Karpas-422 (cell line): Measurements from ENCODE around the gene PSME2. TPM values are rescaled to one million over a fixed set of nuclear protein-coding genes. Genes with fewer than 3 reads are reported as not detected.

Source experiments
- DNase-seq: peaks from one replicate; pipeline ENCODE4 v3.0.0-alpha.2; 2015
- H2AFZ ChIP-seq: fragments of 200-600 bp; sonication (generic); 2 replicates; pipeline ENCODE4 v1.6.1; 2014; ENCODE audit warnings: antibody characterized with exemption, low read length, mixed read lengths
- H3K27ac ChIP-seq: fragments of 200-600 bp; sonication (generic); 2 replicates; pipeline ENCODE4 v1.5.1; 2014; ENCODE audit warnings: mild to moderate bottlenecking, low read length, moderate library complexity
- H3K27me3 ChIP-seq: fragments of 200-600 bp; sonication (generic); 2 replicates; pipeline ENCODE4 v1.6.1; 2014; ENCODE audit warnings: low read length, mixed read lengths
- H3K36me3 ChIP-seq: fragments of 200-600 bp; sonication (generic); 2 replicates; pipeline ENCODE4 v1.6.1; 2014; ENCODE audit warnings: low read length, mixed read lengths; ENCODE audit not compliant: insufficient read depth
- H3K4me1 ChIP-seq: fragments of 200-600 bp; sonication (generic); 2 replicates; pipeline ENCODE4 v1.6.1; 2014; ENCODE audit warnings: mild to moderate bottlenecking, low read length, mixed read lengths
- H3K4me2 ChIP-seq: fragments of 200-600 bp; sonication (generic); 2 replicates; pipeline ENCODE4 v1.6.1; 2014; ENCODE audit warnings: low read length, low read depth, mild to moderate bottlenecking; ENCODE audit not compliant: poor library complexity, severe bottlenecking
- H3K4me3 ChIP-seq: fragments of 200-600 bp; sonication (generic); 2 replicates; pipeline ENCODE4 v1.5.1; 2014; ENCODE audit warnings: mild to moderate bottlenecking, antibody characterized with exemption, low read length, mixed read lengths
- H3K79me2 ChIP-seq: fragments of 200-600 bp; sonication (generic); 2 replicates; pipeline ENCODE4 v1.6.1; 2014; ENCODE audit warnings: mild to moderate bottlenecking, low read length, mixed read lengths
- H3K9ac ChIP-seq: fragments of 200-600 bp; sonication (generic); 2 replicates; pipeline ENCODE4 v1.6.0; 2014; ENCODE audit warnings: low read length
- H3K9me2 ChIP-seq: fragments of 200-600 bp; sonication (generic), shearing (Covaris generic); replicated peaks from 2 replicates; pipeline ENCODE4 v1.6.0; 2014; ENCODE audit warnings: mild to moderate bottlenecking, low read length, moderate library complexity; ENCODE audit not compliant: insufficient read depth
- H3K9me3 ChIP-seq: fragments of 300-700, 200-600 bp; sonication (generic); 2 replicates; pipeline ENCODE4 v1.6.1; 2014; ENCODE audit warnings: low read length, mixed read lengths
- H4K20me1 ChIP-seq: fragments of 200-600 bp; sonication (generic); 2 replicates; pipeline ENCODE4 v1.6.1; 2014; ENCODE audit warnings: mild to moderate bottlenecking, antibody characterized with exemption, low read length, low read depth; ENCODE audit not compliant: insufficient read depth
- total RNA-seq: library from RNA; depleted of rRNA; stranded (reverse); fragments of >200 nt; shearing (Covaris generic); gene quantifications from 2 replicates; pipeline ENCODE4 v1.2.3, GENCODE V29; 2014; ENCODE audit warnings: low replicate concordance

PSME2 gene
- total RNA-seq, 1 experiment from 2014 or later = 536 TPM

DNA sequence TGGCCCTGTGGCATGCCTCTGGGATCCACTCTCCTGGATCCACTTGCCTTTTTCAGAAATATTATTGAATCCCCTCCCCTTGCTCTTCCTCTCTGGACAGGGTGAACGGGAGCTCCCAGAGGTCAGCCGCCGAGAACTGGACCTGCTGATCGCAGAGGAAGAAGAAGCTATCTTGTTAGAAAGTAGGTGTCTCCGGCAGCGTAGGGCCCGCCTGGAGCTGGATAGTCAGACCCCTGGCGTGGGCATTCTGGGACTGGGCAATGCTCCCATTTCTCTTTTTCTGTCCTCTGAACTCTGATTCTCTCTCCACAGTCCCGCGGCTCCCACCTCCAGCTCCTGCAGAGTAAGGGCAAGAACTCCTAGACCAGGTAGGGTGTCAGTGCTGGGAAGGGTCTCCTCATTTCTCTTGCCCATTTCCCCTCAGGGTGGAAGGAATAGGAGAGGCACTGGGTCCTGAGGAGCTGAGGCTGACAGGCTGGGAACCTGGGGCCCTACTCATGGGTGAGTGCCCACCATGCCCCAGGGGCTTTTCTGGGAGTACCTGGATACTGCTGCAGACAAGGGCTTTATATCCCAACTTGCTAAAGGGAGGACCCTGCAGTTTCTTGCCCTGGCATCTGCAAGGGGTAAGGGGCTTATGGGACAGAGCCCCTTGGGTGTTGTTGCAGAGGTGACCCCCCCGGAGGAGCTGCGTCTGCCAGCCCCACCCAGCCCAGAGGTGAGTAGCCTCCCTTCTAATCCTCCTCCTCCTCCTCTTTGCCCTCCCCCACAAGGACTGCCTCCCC, 30.8 kb upstream of the PSME2 start:
- H3K4me3 ChIP-seq = no peak overlapping the region
- no peaks in the 10 kb centered on the region for H3K9me3 ChIP-seq
- H3K9ac ChIP-seq = no peak overlapping the region

DNA sequence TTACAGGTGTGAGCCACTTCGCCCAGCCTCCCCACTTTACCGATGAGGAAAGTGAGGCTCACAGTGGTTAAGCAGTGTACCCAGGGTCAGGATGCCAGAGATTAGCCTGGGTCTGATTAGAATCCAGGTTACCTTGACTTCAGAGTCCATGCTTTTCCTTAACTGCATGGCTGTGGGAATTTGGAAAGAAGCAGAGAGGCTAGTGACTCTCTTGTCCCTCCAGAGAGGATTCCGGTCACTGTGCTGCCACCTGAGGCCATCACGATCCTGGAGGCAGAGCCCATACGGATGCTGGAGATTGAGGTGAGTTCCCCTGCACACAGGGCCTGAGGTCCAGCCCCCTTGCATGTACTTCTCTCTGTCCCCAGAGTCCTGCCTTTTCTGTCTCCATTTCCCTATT, 30.2 kb upstream of the PSME2 start:
- Histone ChIP-seq H3K9me3 (no peaks in the 10 kb centered on the region), H3K4me1 (peaks cover 7% of the 10 kb centered on the region), H4K20me1 (0 out of 2 replicates have a peak, but pooled peaks cover 4% of the 10 kb centered on the region), H3K27me3 (no peaks in the 10 kb centered on the region), H3K4me2 (no peak overlapping the region), H2AFZ (no peak overlapping the region), H3K9me2 (no peaks in the 10 kb centered on the region), H3K79me2 (peaks cover 15% of the 10 kb centered on the region), H3K9ac (no peak overlapping the region), H3K4me3 (no peak overlapping the region), H3K36me3 (peaks cover 37% of the 10 kb centered on the region), H3K27ac (no peak overlapping the region)
- no peak for DNase-seq

More for the DNA sequence above, 30.8 kb upstream of the PSME2 start:
- H2AFZ ChIP-seq = no peak overlapping the region
- no peak overlapping the region for H3K27ac ChIP-seq
- H3K4me1 ChIP-seq = peaks cover 7% of the 10 kb centered on the region
- DNase-seq = no peak
- H3K9me2 ChIP-seq = no peaks in the 10 kb centered on the region
- peaks cover 12% of the 10 kb centered on the region for H3K79me2 ChIP-seq
- no peak overlapping the region for H3K4me2 ChIP-seq
- peaks cover 37% of the 10 kb centered on the region for H3K36me3 ChIP-seq
- 0 out of 2 replicates have a peak, but pooled peaks cover 4% of the 10 kb centered on the region for H4K20me1 ChIP-seq
- no peaks in the 10 kb centered on the region for H3K27me3 ChIP-seq

DNA sequence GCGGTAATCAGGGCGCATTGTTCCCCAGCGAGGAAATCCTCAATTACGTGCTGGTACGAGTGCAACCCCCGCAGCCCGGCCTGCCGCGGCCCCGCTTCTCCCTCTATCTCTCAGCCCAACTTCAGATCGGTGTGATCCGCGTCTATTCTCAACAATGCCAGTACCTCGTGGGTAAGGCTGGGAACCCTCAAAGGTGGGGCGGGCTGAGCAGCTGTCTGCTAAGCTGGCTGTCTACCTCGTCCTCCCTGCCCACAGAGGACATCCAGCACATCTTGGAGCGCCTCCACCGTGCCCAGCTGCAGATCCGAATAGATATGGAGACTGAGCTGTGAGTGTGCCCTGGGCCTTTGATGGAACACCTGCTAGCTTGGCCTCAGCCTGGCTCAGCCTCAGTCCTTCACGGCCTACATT, 26.5 kb upstream of the PSME2 start:
- Histone ChIP-seq H3K27me3 (no peaks in the 10 kb centered on the region), H4K20me1 (no peaks in the 10 kb centered on the region), H3K4me1 (peaks cover 7% of the 10 kb centered on the region), H2AFZ (no peak overlapping the region), H3K9me3 (no peaks in the 10 kb centered on the region), H3K79me2 (peaks cover 15% of the 10 kb centered on the region), H3K4me3 (peak overlapping the region; percentile 64), H3K9me2 (no peaks in the 10 kb centered on the region), H3K9ac (peak overlapping the region; percentile 75), H3K36me3 (peaks cover 15% of the 10 kb centered on the region; the same call in 1 of the 2 replicates), H3K4me2 (peak overlapping the region; percentile 70), H3K27ac (0 out of 2 replicates have a peak overlapping the region, but pooled peaks have one; percentile 52)
- DNase-seq = no peak

DNA sequence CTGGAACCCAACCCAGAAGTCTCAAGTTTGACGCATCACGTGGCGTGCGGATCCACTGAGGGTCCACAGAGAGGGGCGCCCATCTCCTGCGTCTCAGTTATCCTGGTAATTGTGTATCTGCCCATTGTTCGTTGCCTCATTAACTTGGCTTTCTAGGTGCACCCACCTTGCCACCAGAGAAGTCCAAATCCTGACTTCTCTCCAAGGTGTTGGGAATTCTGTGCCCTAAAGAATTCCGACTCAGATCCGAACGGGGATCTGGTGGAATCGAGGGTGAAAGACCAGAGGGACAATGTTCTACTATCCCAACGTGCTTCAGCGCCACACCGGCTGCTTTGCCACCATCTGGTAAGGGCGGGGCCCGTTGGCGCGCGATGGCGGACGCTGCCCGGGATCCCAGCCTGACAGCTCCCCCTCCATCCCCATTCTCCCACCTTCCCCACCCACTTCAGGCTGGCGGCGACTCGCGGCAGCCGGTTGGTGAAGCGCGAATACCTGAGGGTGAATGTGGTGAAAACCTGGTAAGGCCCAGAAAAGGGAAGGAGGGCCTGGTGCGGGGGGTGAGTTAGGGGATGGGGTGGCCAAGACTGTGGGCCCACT, 26.0 kb upstream of the PSME2 start:
- Histone ChIP-seq H2AFZ (no peak overlapping the region), H3K4me3 (peak overlapping the region; percentile 64)

DNA sequence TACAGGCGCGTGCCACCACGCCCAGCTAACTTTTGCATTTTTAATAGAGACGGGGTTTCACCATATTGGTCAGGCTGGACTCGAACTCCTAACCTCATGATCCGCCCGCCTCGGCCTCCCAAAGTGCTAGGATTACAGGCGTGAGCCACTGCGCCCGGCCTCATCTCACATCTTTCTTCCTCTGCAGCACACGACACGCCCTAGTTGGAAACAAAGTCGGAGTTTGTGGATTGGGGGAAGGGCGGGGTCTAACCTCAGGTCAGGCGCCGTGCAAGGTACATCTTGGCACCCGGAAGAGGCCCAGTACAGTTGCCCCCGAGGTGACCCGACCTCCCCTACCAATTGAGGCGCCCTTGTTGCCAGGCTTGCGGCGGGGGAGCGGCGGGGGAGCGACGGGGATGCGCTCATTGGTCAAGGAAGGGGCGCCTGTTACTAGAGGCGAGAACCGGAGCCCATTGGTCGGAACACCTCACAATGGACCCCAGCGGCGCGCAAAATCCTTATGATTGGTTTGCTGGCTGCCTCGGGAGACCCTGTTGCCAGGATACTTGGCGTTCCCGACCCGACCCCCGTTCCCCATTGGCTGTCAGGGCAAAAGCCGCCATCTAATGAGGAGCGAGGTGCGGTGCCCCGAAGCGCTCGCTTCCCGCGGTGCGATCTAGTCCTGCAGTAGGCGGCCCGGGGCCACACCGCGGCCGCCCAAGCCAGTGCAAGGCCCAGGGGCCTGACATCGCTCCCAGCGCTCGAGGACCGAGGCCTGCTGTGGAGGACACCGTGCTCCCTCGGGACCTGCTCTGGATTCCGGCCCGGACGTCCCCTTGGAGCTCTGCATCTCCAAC, 25.2 kb upstream of the PSME2 start, which contains the start of gene REC8:
Gene REC8 (plus strand): TSS at position 659 of the 839 bp plus-strand sequence. CDS start 473 bp downstream, outside the sequence.
- Histone ChIP-seq H3K36me3 (0 out of 2 replicates have a peak, but pooled peaks cover 5% of the 10 kb centered on the region), H4K20me1 (no peaks in the 10 kb centered on the region), H3K79me2 (peaks cover 15% of the 10 kb centered on the region), H3K4me1 (peaks cover 7% of the 10 kb centered on the region), H3K27me3 (no peaks in the 10 kb centered on the region), H2AFZ (0 out of 2 replicates have a peak within 1 kb of the TSS, but pooled peaks have one; percentile 22), H3K4me3 (peak within 1 kb of the TSS; percentile 64), H3K9me2 (no peaks in the 10 kb centered on the region), H3K4me2 (peak within 1 kb of the TSS; percentile 70), H3K27ac (peak within 1 kb of the TSS; percentile 52), H3K9me3 (no peaks in the 10 kb centered on the region), H3K9ac (peak within 1 kb of the TSS; percentile 75)
- peak; percentile 96 for DNase-seq

More for the DNA sequence above, 26.0 kb upstream of the PSME2 start:
- Histone ChIP-seq H3K9me3 (no peaks in the 10 kb centered on the region), H3K27me3 (no peaks in the 10 kb centered on the region), H3K4me2 (peak overlapping the region; percentile 70), H3K79me2 (peaks cover 15% of the 10 kb centered on the region), H3K9ac (peak overlapping the region; percentile 75), H3K9me2 (no peaks in the 10 kb centered on the region), H4K20me1 (no peaks in the 10 kb centered on the region), H3K36me3 (0 out of 2 replicates have a peak, but pooled peaks cover 12% of the 10 kb centered on the region), H3K4me1 (peaks cover 7% of the 10 kb centered on the region), H3K27ac (peak overlapping the region; percentile 52)
- DNase-seq = no peak

DNA sequence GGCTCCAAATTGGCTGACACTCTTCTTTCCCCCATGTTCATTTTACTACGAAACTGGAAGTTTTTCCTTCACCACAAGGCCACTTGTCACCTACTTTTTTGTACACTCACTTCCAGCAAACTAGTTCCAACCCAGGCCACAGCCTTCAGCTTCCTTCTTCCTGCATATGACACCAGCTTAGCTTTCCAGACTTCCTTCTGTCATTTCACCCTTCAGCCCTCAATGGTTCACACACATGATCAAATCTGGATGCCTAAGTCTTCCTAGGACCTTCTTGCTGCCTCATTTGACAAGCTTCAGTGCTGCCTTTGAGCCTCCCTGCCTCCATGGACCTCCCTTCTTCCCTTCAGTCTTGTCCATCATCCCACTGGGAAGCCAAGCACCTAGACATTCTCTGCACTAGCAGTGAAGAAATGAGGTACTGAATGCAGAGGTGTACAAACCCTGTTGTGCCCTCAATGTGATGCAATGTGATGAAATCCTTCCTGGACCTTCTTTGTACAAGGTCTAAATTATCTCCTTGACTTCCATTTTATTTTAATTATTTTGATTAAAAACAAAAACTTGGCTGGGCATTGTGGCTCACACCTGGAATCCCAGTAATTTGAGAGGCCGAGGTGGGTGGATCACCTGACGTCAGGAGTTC, 21.2 kb upstream of the PSME2 start:
- H3K9ac ChIP-seq = no peak overlapping the region
- H3K36me3 ChIP-seq = peaks cover 34% of the 10 kb centered on the region; the same call in 1 of the 2 replicates
- no peak overlapping the region for H3K4me2 ChIP-seq
- no peak overlapping the region for H2AFZ ChIP-seq
- no peak overlapping the region for H3K4me3 ChIP-seq
- H4K20me1 ChIP-seq = no peaks in the 10 kb centered on the region
- H3K9me3 ChIP-seq = no peaks in the 10 kb centered on the region
- no peak for DNase-seq
- no peaks in the 10 kb centered on the region; the same call in 1 of the 2 replicates for H3K4me1 ChIP-seq
- H3K9me2 ChIP-seq = no peaks in the 10 kb centered on the region
- no peak overlapping the region for H3K27ac ChIP-seq
- H3K27me3 ChIP-seq = no peaks in the 10 kb centered on the region
- peaks cover 11% of the 10 kb centered on the region for H3K79me2 ChIP-seq

DNA sequence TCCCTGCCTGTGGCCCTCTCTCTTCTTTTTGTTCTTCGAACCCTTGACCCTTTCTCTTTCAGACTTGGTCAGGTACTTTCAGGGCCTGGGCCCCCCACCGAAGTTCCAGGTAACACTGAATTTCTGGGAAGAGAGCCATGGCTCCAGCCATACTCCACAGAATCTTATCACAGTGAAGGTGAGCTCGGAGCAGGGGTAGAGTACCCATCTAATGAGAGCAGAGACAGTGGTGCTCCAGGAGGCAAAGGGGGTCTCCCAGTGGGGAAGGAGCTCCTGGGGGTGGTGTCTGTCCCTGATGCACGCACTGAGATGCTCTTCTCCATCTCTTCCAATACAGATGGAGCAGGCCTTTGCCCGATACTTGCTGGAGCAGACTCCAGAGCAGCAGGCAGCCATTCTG, 19.4 kb upstream of the PSME2 start:
- no peak overlapping the region for H3K9ac ChIP-seq
- no peak overlapping the region for H3K4me3 ChIP-seq
- no peaks in the 10 kb centered on the region for H3K9me2 ChIP-seq
- H3K36me3 ChIP-seq = peaks cover 38% of the 10 kb centered on the region; the same call in 1 of the 2 replicates
- no peak overlapping the region for H2AFZ ChIP-seq
- H3K79me2 ChIP-seq = peaks cover 17% of the 10 kb centered on the region
- no peaks in the 10 kb centered on the region for H4K20me1 ChIP-seq
- DNase-seq = no peak
- H3K27ac ChIP-seq = no peak overlapping the region
- H3K4me1 ChIP-seq = peaks cover 15% of the 10 kb centered on the region
- H3K27me3 ChIP-seq = no peaks in the 10 kb centered on the region
- no peaks in the 10 kb centered on the region for H3K9me3 ChIP-seq
- no peak overlapping the region for H3K4me2 ChIP-seq
